GM18499 (cell line): ENCODE measurements around the gene SLC51A.
A peak's percentile ranks its signal among the peaks of the same experiment; 100 is the strongest.
"Not testable (repeated sequence)": the region's sequence is repeated elsewhere in the genome, so short reads cannot be mapped to it uniquely, and the experiment has no call there.

Source experiments
- ATAC-seq: cut with Tn5 transposase; IDR thresholded peaks from one replicate; pipeline ENCODE4 v1.9.1; 2021; ENCODE audit warnings: moderate number of reproducible peaks; ENCODE audit not compliant: insufficient read depth, unreplicated experiment

Gene SLC51A

DNA sequence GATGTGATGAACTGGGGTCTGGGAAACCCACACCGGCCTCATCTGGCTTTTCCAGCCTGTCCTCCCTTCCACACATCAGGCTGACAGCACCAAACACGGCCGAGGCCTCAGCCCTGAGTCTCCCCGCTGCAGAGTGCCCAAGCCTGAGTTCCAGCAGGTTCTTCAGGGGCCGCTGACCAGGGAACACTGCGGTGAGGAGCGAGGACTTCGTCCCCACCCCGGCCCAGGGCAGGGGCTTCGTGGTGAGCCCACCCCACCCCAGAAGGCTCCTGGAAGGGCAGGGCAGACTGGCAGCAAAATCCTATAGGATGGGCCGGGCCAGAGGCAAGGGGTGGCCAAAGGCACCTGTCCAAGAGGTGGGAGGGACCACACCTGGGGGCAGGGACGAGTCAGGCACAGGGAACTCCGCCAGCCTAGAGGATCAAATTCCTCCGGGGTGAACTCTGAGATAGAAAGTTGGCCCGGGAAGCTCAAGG lies at the start of gene SLC51A:
Gene SLC51A (plus strand): TSS at position 446 of the 476 bp plus-strand sequence. CDS start 179 bp downstream, outside the sequence.
- no peak for ATAC-seq

GRCh38 chr3:196166741-196167140 lies 49.6 kb upstream of the SLC51A start:
- no peak for ATAC-seq

- no peak for ATAC-seq
Observed at GRCh38 chr3:196168808-196169391, 47.4 kb upstream of the SLC51A start.

GRCh38 chr3:196169836-196170240 lies 46.5 kb upstream of the SLC51A start:
- ATAC-seq = no peak

DNA sequence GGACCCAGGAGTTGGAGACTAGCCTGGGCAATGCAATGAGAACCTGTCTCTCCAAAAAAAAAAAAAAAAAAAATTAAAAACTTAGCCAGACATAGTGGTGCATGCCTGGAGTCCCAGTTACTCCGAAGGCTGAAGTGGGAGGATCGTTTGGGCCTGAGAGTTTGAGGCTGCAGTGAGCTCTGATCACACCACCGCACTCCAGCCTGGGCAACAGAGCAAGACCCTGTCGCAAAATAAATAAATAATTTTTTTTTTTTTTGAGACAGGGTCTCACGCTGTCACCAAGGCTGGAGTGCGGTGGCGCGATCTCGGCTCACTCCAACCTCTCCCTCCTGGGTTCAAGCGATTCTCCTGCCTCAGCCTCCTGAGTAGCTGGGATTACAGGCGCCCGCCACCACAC lies 46.0 kb upstream of the SLC51A start:
- not testable (repeated sequence) for ATAC-seq

DNA sequence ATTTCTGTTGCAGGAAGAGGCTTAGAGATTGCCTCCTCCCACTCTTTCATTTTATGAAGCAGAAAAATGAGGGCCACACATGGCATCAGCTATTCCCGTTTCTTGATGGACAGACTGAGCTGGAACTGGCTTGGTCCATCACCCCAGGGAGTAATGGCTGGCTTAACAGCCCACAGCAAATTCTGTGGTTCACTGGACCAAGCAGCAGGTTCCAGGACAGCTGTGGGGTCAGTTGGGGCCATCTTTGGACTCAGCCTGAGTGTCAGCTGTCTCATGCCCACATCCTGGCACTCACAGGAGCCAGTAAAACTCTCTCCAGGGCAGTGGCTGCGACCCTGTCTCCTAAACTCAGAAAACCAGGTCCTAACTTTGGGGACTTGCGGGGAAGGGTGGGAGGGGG lies 41.7 kb upstream of the SLC51A start:
- no peak for ATAC-seq

- ATAC-seq = no peak
Observed at GRCh38 chr3:196175116-196175625, 41.2 kb upstream of the SLC51A start.

GRCh38 chr3:196175722-196176121 lies 40.6 kb upstream of the SLC51A start:
- no peak for ATAC-seq

- ATAC-seq = no peak
Observed at GRCh38 chr3:196177567-196177966, 38.8 kb upstream of the SLC51A start.

DNA sequence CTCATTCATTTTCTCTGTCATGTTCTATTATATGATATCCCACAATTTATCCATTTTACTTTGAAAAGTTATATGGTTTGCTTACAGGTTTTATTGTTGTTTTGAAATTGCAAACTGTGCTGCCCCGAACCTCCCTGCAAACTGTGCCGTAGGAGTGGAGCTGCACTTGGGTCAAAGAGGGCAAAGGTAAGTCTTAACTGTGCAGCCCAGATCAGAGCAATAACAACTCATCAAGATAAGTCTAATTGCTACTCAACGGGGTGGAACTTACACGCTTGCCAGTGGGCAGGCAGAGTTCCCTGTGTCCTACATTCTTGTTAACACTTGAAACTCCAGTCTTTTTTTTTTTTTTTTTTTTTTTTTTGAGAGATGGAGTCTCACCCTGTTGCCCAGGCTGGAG lies 38.4 kb upstream of the SLC51A start:
- ATAC-seq = no peak

DNA sequence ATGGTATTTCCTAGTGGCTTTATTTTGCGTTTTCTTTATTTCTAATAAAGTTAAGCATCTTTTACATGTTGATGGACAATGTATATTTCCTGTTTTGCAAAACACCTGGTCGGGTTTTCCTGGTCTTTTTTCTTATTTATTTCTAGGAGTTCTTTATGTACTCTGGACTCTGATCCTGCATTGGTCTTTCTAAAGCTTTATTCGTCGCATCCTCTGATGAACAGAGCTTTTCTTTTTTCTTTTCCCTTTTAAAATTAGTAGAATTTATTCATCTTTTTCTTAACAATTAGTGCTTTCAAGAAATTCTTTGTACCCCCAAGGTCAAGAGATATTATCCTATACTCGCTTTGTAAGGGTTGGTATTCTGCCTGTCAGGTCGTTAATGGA lies 37.3 kb upstream of the SLC51A start:
- ATAC-seq = no peak

- peak; percentile 60 for ATAC-seq
Observed at GRCh38 chr3:196179380-196180308, 36.7 kb upstream of the SLC51A start.

- ATAC-seq = no peak
Observed at GRCh38 chr3:196180346-196180745, 36.0 kb upstream of the SLC51A start.

- no peak for ATAC-seq
Observed at GRCh38 chr3:196181127-196181546, 35.2 kb upstream of the SLC51A start.

- not testable (repeated sequence) for ATAC-seq
Observed at GRCh38 chr3:196184169-196184432, 32.2 kb upstream of the SLC51A start.

DNA sequence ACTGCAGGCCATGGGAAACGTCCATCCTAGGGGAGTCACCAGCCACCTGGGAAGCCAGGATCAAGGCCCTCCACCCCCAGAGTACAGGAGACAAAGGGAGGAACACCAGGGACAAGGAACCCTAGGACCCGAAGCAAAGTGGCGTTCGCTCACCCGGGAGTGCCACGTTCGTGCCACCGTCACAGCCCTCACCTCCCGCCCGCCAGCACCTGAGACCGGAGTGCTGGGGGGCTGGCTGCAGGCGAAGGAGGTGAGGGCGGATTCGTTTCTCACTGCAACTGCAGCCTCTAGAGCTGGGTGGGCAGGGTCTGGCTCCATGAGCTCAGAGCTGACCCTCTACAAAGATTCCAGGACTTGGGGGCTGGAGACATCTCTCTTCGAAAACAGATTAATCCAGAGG lies 31.5 kb upstream of the SLC51A start:
- no peak for ATAC-seq

DNA sequence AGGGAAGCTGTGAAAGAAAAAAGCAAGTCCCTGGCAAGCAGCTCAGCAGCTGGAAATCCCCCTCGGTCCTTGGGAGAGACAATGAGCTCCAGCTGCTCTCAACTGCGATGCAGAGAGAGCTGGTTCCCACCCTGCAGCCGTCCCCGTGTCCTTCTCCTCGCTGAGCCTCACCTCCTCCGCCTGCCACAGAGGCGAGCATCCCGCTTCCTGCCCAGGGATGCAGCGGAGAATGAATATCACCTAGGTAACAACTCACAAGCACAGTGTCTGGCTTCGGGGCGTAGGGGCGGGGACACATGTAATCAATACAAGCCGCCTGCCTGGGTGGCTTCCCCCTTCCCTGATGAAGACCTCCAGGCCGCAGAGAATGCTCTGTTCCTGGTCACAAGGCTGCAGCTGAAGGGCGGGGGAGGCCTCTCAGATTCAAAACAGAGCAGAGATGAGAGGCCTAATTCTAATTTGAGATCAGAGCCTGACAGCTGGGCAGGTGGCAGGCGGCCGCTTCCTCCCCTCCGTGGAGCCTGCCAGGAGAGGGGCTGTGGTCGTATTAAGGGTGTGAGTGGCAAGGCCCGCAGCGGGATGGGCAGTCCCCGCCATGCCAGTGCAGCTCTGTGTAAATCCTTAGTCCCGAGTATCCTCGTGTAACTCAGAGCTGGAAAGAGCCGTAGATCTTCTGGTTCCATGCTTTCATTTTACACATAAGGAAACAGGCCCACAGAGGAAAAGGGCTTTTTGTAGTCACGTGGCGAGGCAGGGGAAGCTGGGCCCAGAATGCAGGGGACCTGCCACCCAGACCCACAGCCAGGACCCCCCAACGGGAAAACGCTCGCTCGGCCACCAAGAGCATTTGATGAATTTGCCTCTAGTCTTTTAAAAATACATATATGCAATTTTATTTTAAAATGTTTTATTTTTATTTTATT lies 29.4 kb upstream of the SLC51A start:
- no peak for ATAC-seq

DNA sequence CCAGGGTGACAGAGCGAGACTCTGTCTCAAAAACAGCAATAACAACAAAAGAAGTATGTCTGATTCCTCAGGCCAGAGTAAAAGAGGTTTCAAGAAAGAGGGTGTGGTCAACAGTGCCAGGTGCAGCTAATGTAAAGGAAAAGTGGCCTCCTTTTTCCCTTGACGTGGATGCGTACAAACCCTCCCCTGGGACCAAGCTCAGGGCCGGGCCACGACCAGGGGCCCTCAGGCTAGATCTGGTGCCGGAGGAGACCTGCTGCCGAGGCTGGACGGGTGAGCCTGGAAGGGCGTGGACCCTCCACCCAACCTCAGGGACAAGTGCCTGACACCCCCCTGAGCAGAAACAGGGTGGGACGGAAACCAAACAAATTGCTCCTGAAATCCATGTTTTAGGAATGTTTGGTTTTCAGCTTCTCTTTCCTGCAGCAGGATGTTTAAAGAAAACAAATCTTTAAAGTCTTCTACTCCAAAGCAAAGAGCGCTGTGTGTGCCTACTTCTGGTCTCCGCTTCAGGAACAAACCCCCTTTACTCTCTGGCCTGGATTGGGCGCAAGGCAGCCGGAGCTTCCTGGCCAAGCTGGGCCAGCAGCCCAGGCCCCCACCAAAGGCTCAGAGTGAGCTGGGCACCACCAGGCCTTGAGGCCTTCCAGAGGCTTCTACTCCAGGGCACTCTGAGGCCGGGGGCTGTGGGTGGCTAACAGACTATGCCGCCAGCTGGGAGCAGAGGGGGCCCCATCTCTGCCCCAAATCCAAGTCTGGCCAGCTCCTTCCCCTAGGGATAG lies 26.6 kb upstream of the SLC51A start:
- no peak for ATAC-seq

GRCh38 chr3:196192036-196192523 lies 24.3 kb upstream of the SLC51A start:
- ATAC-seq = no peak
